ENCODE measurements around the gene MGMT.

- no peak for TF ChIP-seq POLR2A (IDR thresholded peaks at IDR 0.05)
- no peak for TF ChIP-seq CTCF (IDR thresholded peaks at IDR 0.05)
- no peak for TF ChIP-seq POLR2AphosphoS5 (IDR thresholded peaks at IDR 0.05)
Observed at GRCh38 chr10:129450391-129450790, 16.6 kb upstream of the MGMT start.
